HG03432 (cell line): ENCODE data around the gene PRR20G.
"Not testable (repeated sequence)": the region's sequence is repeated elsewhere in the genome, so short reads cannot be mapped to it uniquely, and the experiment has no call there.

Source experiments
- ATAC-seq: cut with Tn5 transposase; IDR thresholded peaks from one replicate; pipeline ENCODE4 v1.9.1; 2021; ENCODE audit warnings: mild to moderate bottlenecking, moderate library complexity; ENCODE audit not compliant: unreplicated experiment

The PRR20G gene

DNA sequence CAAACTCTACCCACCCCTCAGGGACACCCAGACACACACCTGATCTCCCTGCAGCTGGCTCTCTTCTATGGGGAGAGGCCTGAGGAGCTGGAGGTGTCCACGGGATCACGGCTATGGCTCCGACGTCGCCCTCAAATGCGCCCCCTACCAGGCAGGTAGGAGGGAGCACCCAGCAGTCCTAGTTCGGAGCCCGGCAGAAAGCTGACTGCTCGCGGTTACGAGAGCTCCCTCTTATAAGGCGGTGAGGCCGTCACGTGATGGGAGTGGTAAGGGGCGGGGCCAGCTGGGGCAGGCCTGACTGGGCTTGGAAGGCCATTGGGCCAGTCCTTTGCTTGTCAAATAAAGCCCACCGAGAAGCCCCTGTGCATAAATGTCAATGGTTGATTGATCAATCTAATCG lies at the start of gene PRR20G:
PRR20G (minus strand) TSS at position 207 of the 400 bp plus-strand sequence. CDS start 681 bp downstream, outside the sequence.
- ATAC-seq: no peak

GRCh38 chr3:127337001-127337400 lies 49.2 kb upstream of the PRR20G start:
- ATAC-seq: no peak

DNA sequence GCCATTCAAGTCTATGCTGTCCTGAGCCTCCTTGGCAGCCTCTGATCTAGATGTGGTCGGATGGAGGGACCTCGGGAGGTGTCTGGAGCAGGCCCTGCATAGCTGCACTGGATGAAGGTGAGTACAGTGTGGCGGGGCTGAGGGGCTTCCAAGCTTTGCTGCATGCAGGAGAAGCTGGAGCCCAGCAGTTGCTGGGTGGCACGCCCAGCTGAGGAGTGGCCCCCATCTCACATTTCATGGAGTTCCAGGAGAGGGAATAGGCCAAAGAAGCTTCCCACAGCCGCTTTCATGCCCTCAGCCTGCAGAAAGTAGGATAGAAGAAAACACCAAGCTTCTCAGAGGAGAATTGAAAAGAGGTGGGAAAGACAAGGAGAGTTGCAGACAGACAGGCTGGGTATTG lies 48.3 kb upstream of the PRR20G start:
- no peak for ATAC-seq

DNA sequence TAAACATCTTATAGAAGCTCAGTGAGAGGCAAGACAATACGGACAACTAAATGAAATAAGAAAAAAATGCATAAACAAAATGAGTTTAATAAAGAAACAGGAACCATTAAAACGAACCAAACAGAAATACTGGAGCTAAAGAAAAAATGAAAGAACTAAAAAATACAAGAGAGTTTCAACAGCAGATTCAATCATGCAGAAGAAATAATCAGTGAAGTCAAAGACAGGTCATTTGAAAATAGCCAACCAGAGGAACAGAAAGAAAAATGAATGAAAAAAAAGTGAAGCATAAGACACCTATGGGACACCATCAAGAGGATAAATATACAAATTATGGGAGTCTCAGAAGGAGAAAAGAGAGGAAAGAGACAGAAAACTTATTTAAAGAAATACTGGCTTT lies 42.5 kb upstream of the PRR20G start:
- ATAC-seq: no peak

- ATAC-seq: no peak
Observed at GRCh38 chr3:127329631-127330285, 41.9 kb upstream of the PRR20G start.

- no peak for ATAC-seq
Observed at GRCh38 chr3:127328421-127328820, 40.6 kb upstream of the PRR20G start.

DNA sequence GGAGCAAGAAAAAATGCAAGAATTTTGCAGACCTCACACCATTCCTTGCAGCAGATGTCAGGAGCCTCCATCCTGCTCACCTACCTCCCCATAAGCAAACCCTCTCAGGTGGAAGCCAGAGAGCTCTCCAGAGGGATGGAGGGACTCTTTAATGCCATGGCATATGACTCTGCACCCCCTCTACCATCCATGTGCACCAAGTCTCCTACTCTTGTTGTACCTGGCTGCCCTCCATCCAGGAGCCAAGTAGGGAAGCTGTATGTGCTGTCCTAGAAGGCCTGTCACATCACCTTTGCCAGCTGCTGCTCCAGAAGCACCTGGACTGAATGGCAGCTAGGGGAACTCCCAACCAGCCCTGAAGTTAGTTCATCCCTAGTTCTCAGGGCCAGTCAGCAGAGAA lies 38.5 kb upstream of the PRR20G start:
- ATAC-seq: no peak

- ATAC-seq: no peak
Observed at GRCh38 chr3:127325629-127325961, 37.7 kb upstream of the PRR20G start.

GRCh38 chr3:127324913-127325628 lies 37.2 kb upstream of the PRR20G start:
- ATAC-seq: no peak

- ATAC-seq: no peak
Observed at GRCh38 chr3:127324076-127324475, 36.2 kb upstream of the PRR20G start.

DNA sequence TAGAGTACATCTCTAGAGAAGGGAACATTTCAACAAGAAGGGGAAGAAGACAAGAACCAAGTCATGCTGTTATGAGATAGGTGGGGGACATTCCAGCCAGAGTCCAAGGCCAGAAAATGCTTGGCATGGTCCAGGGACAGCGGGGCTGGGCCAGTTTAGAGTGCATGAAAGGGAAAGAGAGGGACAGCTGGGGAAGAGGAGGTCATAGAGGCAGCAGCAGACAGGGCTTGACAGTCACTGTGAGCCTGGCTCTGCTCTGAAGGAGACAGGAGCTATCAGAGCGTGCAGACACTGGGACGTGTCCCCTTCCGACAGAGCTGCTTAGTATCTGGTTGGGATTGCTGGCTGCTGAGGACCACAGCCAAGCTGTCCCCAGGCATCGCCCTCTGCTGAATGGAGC lies 35.7 kb upstream of the PRR20G start:
- no peak for ATAC-seq

GRCh38 chr3:127321371-127321770 lies 33.5 kb upstream of the PRR20G start:
- ATAC-seq: no peak

DNA sequence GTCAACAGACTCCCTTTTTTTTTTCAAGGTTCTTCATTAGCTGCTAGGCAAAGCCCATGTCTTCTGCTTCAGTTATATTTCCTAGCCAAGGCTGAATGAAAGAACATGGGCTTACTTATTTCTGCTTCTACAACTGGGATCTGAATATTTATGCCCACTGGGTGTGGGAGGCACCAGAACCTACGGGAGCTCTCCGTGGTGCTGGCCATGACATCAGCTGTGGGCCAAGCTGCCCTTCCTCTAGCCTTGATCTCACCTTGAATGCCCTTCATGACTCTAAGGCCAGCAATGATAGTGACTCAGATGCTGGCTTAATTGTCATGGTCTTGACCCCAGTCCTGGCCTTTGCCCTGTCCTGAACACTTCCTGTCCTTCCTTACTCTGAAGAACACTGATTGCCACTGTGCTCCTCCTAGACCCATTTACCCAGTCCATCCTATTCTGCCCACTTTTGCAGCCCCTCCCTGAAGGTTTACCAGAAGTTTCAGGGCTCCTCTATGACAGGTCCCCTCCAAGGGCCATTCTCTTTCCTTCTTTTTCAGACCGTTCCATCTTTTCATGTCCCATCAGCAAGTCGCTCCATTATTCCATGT lies 32.8 kb upstream of the PRR20G start:
- ATAC-seq: no peak

DNA sequence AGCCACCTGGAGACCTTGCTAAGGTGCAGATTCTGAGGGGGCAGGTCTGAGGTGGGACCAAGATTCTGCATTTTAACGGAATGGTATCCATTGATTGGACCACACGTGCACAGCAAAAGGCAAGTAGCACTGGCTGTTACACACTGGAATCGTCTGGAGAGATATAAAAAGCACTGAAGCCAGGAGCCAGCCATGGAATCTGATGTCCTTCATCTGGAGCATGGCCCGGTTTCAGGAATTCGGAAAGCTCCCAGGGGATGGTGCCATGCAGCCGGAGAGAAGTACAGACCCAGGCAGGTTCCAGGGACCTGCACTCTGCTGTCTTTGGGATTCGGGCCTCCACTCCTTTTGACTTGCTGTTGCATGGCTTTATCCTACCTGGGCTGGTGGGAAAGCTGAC lies 28.8 kb upstream of the PRR20G start:
- ATAC-seq: no peak

DNA sequence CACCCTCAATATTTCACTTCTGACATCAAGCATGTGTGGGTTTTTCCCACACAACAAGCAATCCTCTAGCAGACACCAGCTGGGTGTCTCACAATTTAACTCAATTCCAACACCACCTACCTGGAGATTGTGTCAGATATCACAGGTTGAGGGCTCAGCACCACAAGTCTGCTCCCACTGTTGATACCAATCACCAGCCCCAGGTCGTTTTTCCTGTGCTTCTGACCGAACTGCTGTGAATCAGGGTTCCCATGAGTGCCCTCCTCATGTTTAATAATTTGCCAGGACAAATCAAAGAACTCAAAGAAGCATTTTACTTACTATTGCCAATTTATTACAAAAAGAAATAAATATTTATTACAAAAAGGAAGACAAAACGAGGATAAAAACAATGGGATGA lies 25.0 kb upstream of the PRR20G start:
- ATAC-seq: no peak

- ATAC-seq: not testable (repeated sequence)
Observed at GRCh38 chr3:127308821-127309220, 21.0 kb upstream of the PRR20G start.

- ATAC-seq: no peak
Observed at GRCh38 chr3:127307916-127308315, 20.1 kb upstream of the PRR20G start.

- ATAC-seq: no peak
Observed at GRCh38 chr3:127307112-127307835, 19.4 kb upstream of the PRR20G start.

- ATAC-seq: no peak
Observed at GRCh38 chr3:127306361-127307111, 18.7 kb upstream of the PRR20G start.

GRCh38 chr3:127305499-127306060 lies 17.7 kb upstream of the PRR20G start:
- no peak for ATAC-seq
